ENCODE measurements around the gene TBC1D4.

TBC1D4 gene

DNA sequence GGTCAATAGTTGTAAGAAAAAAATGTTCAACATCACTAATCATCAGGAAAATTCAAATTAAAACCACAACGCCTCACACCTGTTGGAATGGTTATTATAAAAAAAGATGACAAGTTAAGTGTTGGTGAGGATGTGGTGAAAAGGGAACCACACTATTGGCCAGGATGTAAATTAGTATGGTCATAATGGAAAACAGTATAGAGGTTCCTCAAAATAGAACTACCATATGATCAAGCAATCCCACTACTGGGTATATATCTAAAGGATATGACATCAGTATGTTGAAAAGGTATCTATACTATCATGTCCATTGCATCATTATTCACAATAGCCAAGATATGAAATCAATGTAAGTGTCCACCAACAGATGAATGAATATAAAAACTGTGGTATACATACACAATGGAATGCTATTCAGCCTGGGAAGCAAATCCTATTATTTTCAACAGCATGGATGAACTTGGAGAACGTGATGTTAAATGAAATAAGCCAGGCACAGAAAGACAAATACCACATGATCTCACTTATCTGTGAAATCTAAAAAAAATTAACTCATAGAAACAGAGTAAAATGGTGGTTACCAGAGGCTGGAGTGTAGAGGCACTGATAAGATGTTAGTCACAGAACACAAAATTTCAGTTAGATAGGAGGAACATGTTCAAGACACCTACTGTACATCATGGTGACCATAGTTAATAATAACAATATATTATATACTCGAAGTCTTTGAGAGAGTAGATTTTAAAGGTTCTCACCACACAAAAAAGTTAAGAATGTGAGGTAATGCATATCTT, 56.6 kb downstream of the TBC1D4 start:
- no peak overlapping the region for H3K4me3 Mint-ChIP-seq
- TF ChIP-seq CTCF (IDR thresholded peaks at IDR 0.05; ENCODE audit: unreplicated experiment in 3 of 3), result no peak
- no peaks in the 10 kb centered on the region for H3K27me3 Mint-ChIP-seq (ENCODE audit: low read depth)
- no peak overlapping the region for H3K27ac Mint-ChIP-seq
- peaks cover 6% of the 10 kb centered on the region for H3K9me3 Mint-ChIP-seq
- no peaks in the 10 kb centered on the region for H3K36me3 Mint-ChIP-seq (ENCODE audit: low read depth)
- H3K4me1 Mint-ChIP-seq, result peaks cover 13% of the 10 kb centered on the region

DNA sequence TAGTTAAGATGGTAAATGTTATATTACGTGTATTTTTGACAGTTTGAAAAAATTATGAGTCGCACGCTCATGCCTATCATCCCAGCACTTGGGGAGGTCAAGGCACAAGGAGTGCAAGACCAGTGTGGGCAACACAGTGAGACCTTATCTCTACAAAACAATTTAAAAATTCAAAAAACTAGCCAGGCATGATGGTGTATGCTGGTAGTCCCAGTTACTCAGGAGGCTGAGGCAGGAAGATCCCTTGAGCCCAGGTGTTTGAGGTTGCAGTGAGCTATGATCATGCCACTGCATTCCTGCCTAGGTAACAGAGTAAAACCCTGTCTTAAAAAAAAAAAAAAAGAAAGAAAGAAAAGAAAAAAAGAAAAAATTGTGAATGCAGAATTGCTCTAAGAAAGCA, 58.0 kb downstream of the TBC1D4 start:
- Mint-ChIP-seq H3K4me3 (no peak overlapping the region), H3K27ac (no peak overlapping the region), H3K4me1 (peaks cover 21% of the 10 kb centered on the region), H3K36me3 (ENCODE audit: low read depth) (no peaks in the 10 kb centered on the region), H3K27me3 (ENCODE audit: low read depth) (no peaks in the 10 kb centered on the region), H3K9me3 (peaks cover 6% of the 10 kb centered on the region)
- TF ChIP-seq CTCF (IDR thresholded peaks at IDR 0.05; ENCODE audit: unreplicated experiment in 3 of 3), result no peak

GRCh38 chr13:75422028-75422427, 59.9 kb downstream of the TBC1D4 start:
- H3K9me3 Mint-ChIP-seq, result peaks cover 6% of the 10 kb centered on the region
- no peaks in the 10 kb centered on the region for H3K36me3 Mint-ChIP-seq (ENCODE audit: low read depth)
- TF ChIP-seq CTCF (IDR thresholded peaks at IDR 0.05; ENCODE audit: unreplicated experiment in 3 of 3), result no peak
- no peak overlapping the region for H3K27ac Mint-ChIP-seq
- peaks cover 29% of the 10 kb centered on the region for H3K4me1 Mint-ChIP-seq
- H3K27me3 Mint-ChIP-seq (ENCODE audit: low read depth), result no peaks in the 10 kb centered on the region
- no peak overlapping the region for H3K4me3 Mint-ChIP-seq

- no peaks in the 10 kb centered on the region for H3K36me3 Mint-ChIP-seq (ENCODE audit: low read depth)
- peaks cover 6% of the 10 kb centered on the region for H3K9me3 Mint-ChIP-seq
- no peaks in the 10 kb centered on the region for H3K27me3 Mint-ChIP-seq (ENCODE audit: low read depth)
- H3K4me1 Mint-ChIP-seq, result peaks cover 38% of the 10 kb centered on the region
- TF ChIP-seq CTCF (IDR thresholded peaks at IDR 0.05; ENCODE audit: unreplicated experiment in 3 of 3), result no peak
- H3K4me3 Mint-ChIP-seq, result no peak overlapping the region
- no peak overlapping the region for H3K27ac Mint-ChIP-seq
Measured at GRCh38 chr13:75421133-75421532, 60.8 kb downstream of the TBC1D4 start.

DNA sequence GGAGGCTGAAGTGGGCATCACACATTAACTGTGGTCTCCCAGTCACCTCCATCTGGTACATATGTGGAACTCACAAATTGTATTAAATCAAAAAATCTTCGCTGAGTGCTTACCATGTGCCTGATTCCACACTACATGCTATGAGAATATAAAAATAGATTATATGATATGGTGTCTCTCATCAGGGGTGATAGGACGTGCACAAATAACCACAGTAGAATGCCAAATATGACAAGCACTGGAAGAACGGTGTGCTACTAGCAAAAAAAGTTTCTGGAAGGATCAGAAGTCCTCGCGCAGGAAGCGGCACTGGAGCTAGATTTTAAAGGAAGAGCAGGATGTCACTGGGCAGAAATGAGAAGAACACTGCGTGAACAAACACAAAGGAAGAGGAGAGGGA, 62.3 kb downstream of the TBC1D4 start:
- Mint-ChIP-seq H3K9me3 (peaks cover 4% of the 10 kb centered on the region), H3K4me1 (peaks cover 50% of the 10 kb centered on the region), H3K27ac (no peak overlapping the region), H3K4me3 (no peak overlapping the region), H3K36me3 (ENCODE audit: low read depth) (no peaks in the 10 kb centered on the region), H3K27me3 (ENCODE audit: low read depth) (no peaks in the 10 kb centered on the region)
- TF ChIP-seq CTCF (IDR thresholded peaks at IDR 0.05; ENCODE audit: unreplicated experiment in 3 of 3), result no peak

DNA sequence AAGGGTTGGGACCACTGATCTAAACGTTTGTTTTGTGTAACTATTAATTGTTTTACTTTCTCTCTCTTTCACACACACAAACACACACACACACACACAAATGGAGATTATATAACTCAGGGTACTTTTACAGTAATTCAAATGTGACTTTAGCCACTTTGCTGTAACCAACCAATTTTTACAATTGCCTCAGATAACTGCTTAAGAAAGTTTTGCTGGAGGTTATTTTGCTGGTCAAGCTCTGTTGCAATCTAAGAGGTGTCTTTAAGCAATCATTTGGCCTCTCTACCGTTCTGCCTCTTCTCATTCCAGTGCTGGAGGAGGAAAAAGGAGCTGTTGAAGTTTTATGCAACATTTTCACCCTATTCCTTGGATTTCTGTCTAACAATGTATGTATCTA, 63.0 kb downstream of the TBC1D4 start:
- no peak for TF ChIP-seq CTCF (IDR thresholded peaks at IDR 0.05; ENCODE audit: unreplicated experiment in 3 of 3)
- no peak overlapping the region for H3K4me3 Mint-ChIP-seq
- no peaks in the 10 kb centered on the region for H3K36me3 Mint-ChIP-seq (ENCODE audit: low read depth)
- H3K4me1 Mint-ChIP-seq, result peaks cover 57% of the 10 kb centered on the region
- H3K27me3 Mint-ChIP-seq (ENCODE audit: low read depth), result no peaks in the 10 kb centered on the region
- no peaks in the 10 kb centered on the region for H3K9me3 Mint-ChIP-seq
- H3K27ac Mint-ChIP-seq, result peak overlapping the region; percentile 7 to 22 (median 15)

Data from nephron (organoid).